Testis (tissue), 3 donors: Measurements from ENCODE around the gene PCDHGA1. TPM values are rescaled to one million over a fixed set of nuclear protein-coding genes. Genes with fewer than 3 reads are reported as not detected.

Source experiments
- DNase-seq: peaks from one replicate; pipeline ENCODE4 v3.0.0-alpha.2; 2019
- H3K27ac ChIP-seq, 2 donors: fragments of 200-600 bp; sonication (generic); one replicate each; pipeline ENCODE4 v1.5.1; 2019
- H3K27me3 ChIP-seq: fragments of 200-600 bp; sonication (generic); one replicate; pipeline ENCODE4 v1.5.1; 2019
- H3K36me3 ChIP-seq: fragments of 200-600 bp; sonication (generic); one replicate; pipeline ENCODE4 v1.5.1; 2017; ENCODE audit warnings: low read depth; ENCODE audit errors: missing control alignments
- H3K4me1 ChIP-seq: fragments of 200-600 bp; sonication (generic); one replicate; pipeline ENCODE4 v1.5.1; 2019
- H3K4me3 ChIP-seq, 2 donors: fragments of 200-600 bp; sonication (generic); one replicate each; pipeline ENCODE4 v1.5.1; 2017 to 2019
- H3K9me3 ChIP-seq: fragments of 200-600 bp; sonication (generic); one replicate; pipeline ENCODE4 v1.5.1; 2017
- CTCF ChIP-seq, 3 experiments: fragments of 450-650 bp in 2 of 3; fragments of 200-600 bp in 1 of 3; sonication (generic) in 1 of 3; IDR thresholded peaks; one replicate each; pipeline ENCODE4 v1.5.1; 2016 to 2019; ENCODE audit warnings: antibody characterized with exemption in 3 of 3, mild to moderate bottlenecking in 2 of 3, moderate library complexity in 1 of 3
- POLR2A ChIP-seq: fragments of 450-650 bp; IDR thresholded peaks from one replicate; pipeline ENCODE4 v1.6.1; 2017; ENCODE audit warnings: antibody characterized with exemption, mild to moderate bottlenecking, moderate library complexity
- WGBS, 2 donors: methylation state at CpG; one replicate each; pipeline ENCODE4 v1.1.5; 2018; 5-methylcytosine and 5-hydroxymethylcytosine counted together
- intact Hi-C: fragments of 100-400 bp; cut with DNase I; formaldehyde crosslinking; loops from one replicate; pipeline ENCODE4 v1.15.1; 2023; ENCODE audit warnings: low total_unique reads
- polyA plus RNA-seq: library from polyadenylated mRNA; stranded (reverse); fragments of 350-450 nt; fragmentation: Illumina TruSeq; extraction: RNeasy Lipid Tissue Mini Kit (QIAGEN cat#74804); gene quantifications from one replicate; pipeline ENCODE4 v1.2.3, GENCODE V29; 2014; ENCODE audit warnings: low read depth, low replicate concordance; ENCODE audit not compliant: insufficient read depth
- total RNA-seq, 2 donors: library from RNA; depleted of rRNA; stranded (reverse); fragments of >200 nt; gene quantifications; one replicate each; pipeline ENCODE4 v1.2.3, GENCODE V29; 2016

The PCDHGA1 gene
- total and polyA plus RNA-seq, 3 donors from 2014 or later, result 1.6 to 13.1 (median 8.7) TPM

GRCh38 chr5:141510850-141511601 is 180.7 kb downstream of the PCDHGA1 start:
- no peak overlapping the region for H3K27ac ChIP-seq
- 88 to 97% methylated on average over 5 to 14 of the region's 14 CpGs for WGBS, 2 donors
- TF ChIP-seq CTCF (IDR thresholded peaks at IDR 0.05) (no peak), POLR2A (no peak)
- DNase-seq, result no peak
- H3K36me3 ChIP-seq, result no peaks in the 10 kb centered on the region
- no peak overlapping the region for H3K4me3 ChIP-seq
- peaks cover 23% of the 10 kb centered on the region for H3K4me1 ChIP-seq
- no peaks in the 10 kb centered on the region for H3K27me3 ChIP-seq
- intact Hi-C loops, result loop anchor here (5.0 kb wide), 1 partner anchor 34 kb away; the partner anchor contains the start of gene PCDHGC3
- H3K9me3 ChIP-seq, result no peaks in the 10 kb centered on the region

GRCh38 chr5:141511771-141512325 is 181.5 kb downstream of the PCDHGA1 start:
- no peak for TF ChIP-seq CTCF (IDR thresholded peaks at IDR 0.05)
- no peak for TF ChIP-seq POLR2A
- no peaks in the 10 kb centered on the region for H3K27me3 ChIP-seq
- WGBS, 2 donors, result 66 to 70% methylated on average over 3 to 4 of the region's 4 CpGs
- H3K4me1 ChIP-seq, result peaks cover 23% of the 10 kb centered on the region
- DNase-seq, result no peak
- no peaks in the 10 kb centered on the region for H3K9me3 ChIP-seq
- H3K36me3 ChIP-seq, result no peaks in the 10 kb centered on the region
- peak overlapping the region in 1 of 2 donors; percentile 67 for H3K27ac ChIP-seq
- no peak overlapping the region for H3K4me3 ChIP-seq
- intact Hi-C loops, result loop anchor here (5.0 kb wide), 1 partner anchor 35 kb away; the partner anchor contains the start of gene PCDHGC3

GRCh38 chr5:141512390-141512910 is 182.1 kb downstream of the PCDHGA1 start:
- H3K27ac ChIP-seq, result peak overlapping the region; percentile 67 to 88
- whole genome bisulfite sequencing, 2 donors, result 3 to 6% methylated on average over 28 of the region's 28 CpGs
- H3K4me3 ChIP-seq, result peak overlapping the region; percentile 54 to 63
- intact Hi-C loops, result loop anchor here (5.0 kb wide), 1 partner anchor 35 kb away; the partner anchor contains the start of gene PCDHGC3
- DNase-seq, result peak; percentile 96
- H3K9me3 ChIP-seq, result no peaks in the 10 kb centered on the region
- TF ChIP-seq POLR2A (no peak), CTCF (IDR thresholded peaks at IDR 0.05) (peak; percentile 80 to 96 (median 82))
- H3K4me1 ChIP-seq, result peaks cover 20% of the 10 kb centered on the region
- no peaks in the 10 kb centered on the region for H3K27me3 ChIP-seq
- H3K36me3 ChIP-seq, result no peaks in the 10 kb centered on the region

- intact Hi-C loops, result loop anchor here (5.0 kb wide), 1 partner anchor 36 kb away; the partner anchor contains the start of gene PCDHGC3
- Histone ChIP-seq H3K27ac (peak overlapping the region; percentile 67 to 88), H3K27me3 (no peaks in the 10 kb centered on the region), H3K9me3 (no peaks in the 10 kb centered on the region), H3K4me3 (peak overlapping the region; percentile 54 to 63), H3K4me1 (peaks cover 14% of the 10 kb centered on the region), H3K36me3 (no peaks in the 10 kb centered on the region)
- peak; percentile 72 for DNase-seq
- 1 to 5% methylated on average over 21 to 43 of the region's 43 CpGs for WGBS, 2 donors
- TF ChIP-seq CTCF (IDR thresholded peaks at IDR 0.05) (no peak), POLR2A (no peak)
These were observed 182.8 kb downstream of the PCDHGA1 start for GRCh38 chr5:141512911-141513626.
